Neural progenitor cell (in vitro differentiated cells): Measurements from ENCODE around the gene PGRMC2.

Source experiments
- CTCF ChIP-seq: fragments of 200-600 bp; sonication (generic); IDR thresholded peaks from 2 replicates; pipeline ENCODE4 v1.5.1; 2017; ENCODE audit warnings: antibody characterized with exemption, mild to moderate bottlenecking
- EZH2 ChIP-seq: fragments of 200-600 bp; sonication (generic); IDR thresholded peaks from 2 replicates; pipeline ENCODE4 v1.6.1; 2017; ENCODE audit warnings: antibody characterized with exemption, mild to moderate bottlenecking, moderate library complexity

- TF ChIP-seq CTCF, result no peak
- TF ChIP-seq EZH2, result no peak
These were observed 3.5 kb upstream of the PGRMC2 start for GRCh38 chr4:128291096-128291495.
